ENCODE data around the gene HES2.
"Not testable (repeated sequence)": the region's sequence is repeated elsewhere in the genome, so short reads cannot be mapped to it uniquely, and the experiment has no call there.

The HES2 gene

GRCh38 chr1:6440198-6441126, 20.7 kb upstream of the HES2 start:
- no peak for DNase-seq (ENCODE audit: low read depth, low spot score)
- no peak overlapping the region for H3K4me3 ChIP-seq (ENCODE audit: low read depth, low read length)
- in situ Hi-C loops (cut with HindIII; ENCODE audit: low sequenced_read_pairs) = no loop called here
- TF ChIP-seq CTCF (IDR thresholded peaks at IDR 0.05; ENCODE audit: low read depth, low read length) = peak; percentile 17

GRCh38 chr1:6438047-6438525, 18.4 kb upstream of the HES2 start:
- in situ Hi-C loops (cut with HindIII; ENCODE audit: low sequenced_read_pairs) = no loop called here

GRCh38 chr1:6437012-6437700, 17.4 kb upstream of the HES2 start:
- in situ Hi-C loops (cut with HindIII; ENCODE audit: low sequenced_read_pairs); DNase-seq (ENCODE audit: low read depth, low spot score); H3K4me3 ChIP-seq (ENCODE audit: low read depth, low read length): not testable (repeated sequence)
- peak; percentile 32 for TF ChIP-seq CTCF (IDR thresholded peaks at IDR 0.05; ENCODE audit: low read depth, low read length)

More at GRCh38 chr1:6438047-6438525, 18.4 kb upstream of the HES2 start:
- no peak for DNase-seq (ENCODE audit: low read depth, low spot score)
- no peak overlapping the region for H3K4me3 ChIP-seq (ENCODE audit: low read depth, low read length)
- peak; percentile 95 for TF ChIP-seq CTCF (IDR thresholded peaks at IDR 0.05; ENCODE audit: low read depth, low read length)

GRCh38 chr1:6436277-6436676, 16.6 kb upstream of the HES2 start:
- H3K4me3 ChIP-seq (ENCODE audit: low read depth, low read length); in situ Hi-C loops (cut with HindIII; ENCODE audit: low sequenced_read_pairs); DNase-seq (ENCODE audit: low read depth, low spot score): not testable (repeated sequence)

GRCh38 chr1:6435547-6435946, 15.8 kb upstream of the HES2 start:
- H3K4me3 ChIP-seq (ENCODE audit: low read depth, low read length) = no peak overlapping the region
- in situ Hi-C loops (cut with HindIII; ENCODE audit: low sequenced_read_pairs) = no loop called here
- DNase-seq (ENCODE audit: low read depth, low spot score) = no peak
- no peak for TF ChIP-seq CTCF (IDR thresholded peaks at IDR 0.05; ENCODE audit: low read depth, low read length)

- no peak overlapping the region for H3K4me3 ChIP-seq (ENCODE audit: low read depth, low read length)
- no peak for TF ChIP-seq CTCF (IDR thresholded peaks at IDR 0.05; ENCODE audit: low read depth, low read length)
- in situ Hi-C loops (cut with HindIII; ENCODE audit: low sequenced_read_pairs) = no loop called here
- DNase-seq (ENCODE audit: low read depth, low spot score) = no peak
Measured at GRCh38 chr1:6435129-6435528, 15.4 kb upstream of the HES2 start.

- TF ChIP-seq CTCF (IDR thresholded peaks at IDR 0.05; ENCODE audit: low read depth, low read length) = no peak
- H3K4me3 ChIP-seq (ENCODE audit: low read depth, low read length) = no peak overlapping the region
- DNase-seq (ENCODE audit: low read depth, low spot score) = no peak
- in situ Hi-C loops (cut with HindIII; ENCODE audit: low sequenced_read_pairs) = no loop called here
Measured at GRCh38 chr1:6434186-6434585, 14.5 kb upstream of the HES2 start.

GRCh38 chr1:6431645-6432579, 12.2 kb upstream of the HES2 start:
- DNase-seq (ENCODE audit: low read depth, low spot score); H3K4me3 ChIP-seq (ENCODE audit: low read depth, low read length); in situ Hi-C loops (cut with HindIII; ENCODE audit: low sequenced_read_pairs): not testable (repeated sequence)

Measured in astrocyte of the spinal cord (primary cell).